HL-60 (cell line): ENCODE measurements around the gene LIMCH1.

ENCODE experiments used
- GABPA ChIP-seq: IDR thresholded peaks from 2 replicates; pipeline ENCODE4 v1.6.1; 2012; ENCODE audit warnings: low read depth
- POLR2AphosphoS5 ChIP-seq: IDR thresholded peaks from 2 replicates; pipeline ENCODE4 v1.6.1; 2012; ENCODE audit warnings: low read depth
- REST ChIP-seq: IDR thresholded peaks from 2 replicates; pipeline ENCODE4 v1.6.1; 2012; ENCODE audit warnings: low read depth; ENCODE audit not compliant: insufficient replicate concordance
- TF ChIP-seq, protein P1 (sequence below): IDR thresholded peaks from one replicate; pipeline ENCODE4 v1.5.1; 2011; ENCODE audit warnings: low read length, control low read depth, inconsistent platforms; ENCODE audit not compliant: insufficient read depth

GRCh38 chr4:41532882-41533281, 5.1 kb upstream of the LIMCH1 start:
- TF ChIP-seq GABPA (no peak), POLR2AphosphoS5 (no peak), REST (no peak)
- TF ChIP-seq, protein P1, sequence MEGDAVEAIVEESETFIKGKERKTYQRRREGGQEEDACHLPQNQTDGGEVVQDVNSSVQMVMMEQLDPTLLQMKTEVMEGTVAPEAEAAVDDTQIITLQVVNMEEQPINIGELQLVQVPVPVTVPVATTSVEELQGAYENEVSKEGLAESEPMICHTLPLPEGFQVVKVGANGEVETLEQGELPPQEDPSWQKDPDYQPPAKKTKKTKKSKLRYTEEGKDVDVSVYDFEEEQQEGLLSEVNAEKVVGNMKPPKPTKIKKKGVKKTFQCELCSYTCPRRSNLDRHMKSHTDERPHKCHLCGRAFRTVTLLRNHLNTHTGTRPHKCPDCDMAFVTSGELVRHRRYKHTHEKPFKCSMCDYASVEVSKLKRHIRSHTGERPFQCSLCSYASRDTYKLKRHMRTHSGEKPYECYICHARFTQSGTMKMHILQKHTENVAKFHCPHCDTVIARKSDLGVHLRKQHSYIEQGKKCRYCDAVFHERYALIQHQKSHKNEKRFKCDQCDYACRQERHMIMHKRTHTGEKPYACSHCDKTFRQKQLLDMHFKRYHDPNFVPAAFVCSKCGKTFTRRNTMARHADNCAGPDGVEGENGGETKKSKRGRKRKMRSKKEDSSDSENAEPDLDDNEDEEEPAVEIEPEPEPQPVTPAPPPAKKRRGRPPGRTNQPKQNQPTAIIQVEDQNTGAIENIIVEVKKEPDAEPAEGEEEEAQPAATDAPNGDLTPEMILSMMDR: no peak
